ENCODE data around the gene TMEM79.

TMEM79 gene

DNA sequence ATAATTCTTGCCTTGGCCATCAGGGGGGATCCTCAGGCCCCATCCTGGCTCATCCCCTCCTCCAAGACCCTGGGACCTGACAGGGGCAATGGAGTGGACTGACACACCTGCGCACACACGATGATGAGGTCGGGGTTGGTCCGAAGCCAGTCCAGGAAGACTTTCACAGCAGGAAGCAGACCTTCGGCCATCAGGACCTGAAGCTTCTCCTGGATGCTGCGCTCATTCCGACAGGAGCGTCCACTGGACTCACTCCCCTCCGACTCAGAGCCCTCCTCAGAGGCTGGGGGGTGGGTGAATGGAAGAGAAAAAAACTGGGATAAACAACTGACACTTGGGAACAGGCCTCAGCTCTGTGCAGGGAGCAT, 20.9 kb upstream of the TMEM79 start:
- no peak for DNase-seq (ENCODE audit: low spot score)

DNA sequence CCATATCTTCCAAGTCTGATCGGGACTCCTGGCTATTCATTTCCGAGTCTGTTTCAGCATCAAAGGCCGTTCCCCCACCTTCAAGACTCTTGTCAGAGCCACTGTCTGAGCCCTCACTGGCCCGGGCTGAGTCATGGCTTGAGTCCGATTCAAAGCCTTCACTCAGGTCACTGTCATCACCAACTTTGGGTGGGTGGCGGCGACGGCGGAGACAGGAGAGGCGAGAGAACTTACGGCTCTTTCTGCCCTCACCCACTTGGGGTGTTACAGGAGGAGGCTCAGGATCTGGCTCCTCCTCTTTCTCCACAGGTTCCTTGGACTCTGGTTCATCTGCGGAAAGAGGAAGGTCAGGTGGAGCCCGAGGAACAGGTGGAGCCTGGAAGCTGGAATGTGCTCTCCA, 18.1 kb upstream of the TMEM79 start:
- no peak for DNase-seq (ENCODE audit: low spot score)

DNA sequence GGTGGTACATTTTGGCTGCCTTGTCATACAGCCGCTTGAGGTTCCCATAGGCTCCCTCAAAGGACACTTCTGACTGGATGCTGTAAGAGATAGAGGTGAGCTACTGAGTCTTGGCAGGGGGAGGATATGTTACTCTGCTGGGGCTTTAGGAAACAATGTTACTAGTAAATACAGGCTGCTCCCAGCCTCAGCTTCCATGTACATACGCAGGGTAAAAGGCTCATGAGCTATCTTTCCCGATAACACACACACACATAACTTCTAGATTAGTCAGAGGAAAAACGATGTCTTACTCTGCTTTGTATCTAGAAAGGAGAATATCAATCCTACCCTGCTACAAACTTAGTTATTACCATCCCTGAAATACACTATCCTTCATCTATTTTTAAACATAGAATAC, 15.8 kb upstream of the TMEM79 start:
- DNase-seq (ENCODE audit: low spot score), result no peak

DNA sequence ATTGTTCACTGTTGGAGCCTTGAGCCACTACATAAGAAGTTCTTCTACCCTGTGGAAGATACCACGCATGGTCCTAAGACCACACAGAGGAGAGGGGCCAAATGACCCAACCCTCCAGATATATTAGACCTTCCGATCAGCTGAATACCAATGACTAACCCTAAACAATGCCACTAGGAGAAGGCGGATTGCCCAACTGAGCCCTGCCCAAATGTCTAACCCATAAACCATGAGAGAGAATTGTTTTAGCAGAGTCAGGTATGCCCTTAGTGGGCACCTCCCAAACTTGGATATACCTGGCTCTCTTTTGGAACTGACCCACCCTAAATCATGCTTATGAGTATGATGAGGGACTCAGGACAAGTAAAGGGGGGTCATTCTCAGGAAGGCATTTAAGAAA, 13.8 kb upstream of the TMEM79 start:
- no peak for DNase-seq (ENCODE audit: low spot score)

DNA sequence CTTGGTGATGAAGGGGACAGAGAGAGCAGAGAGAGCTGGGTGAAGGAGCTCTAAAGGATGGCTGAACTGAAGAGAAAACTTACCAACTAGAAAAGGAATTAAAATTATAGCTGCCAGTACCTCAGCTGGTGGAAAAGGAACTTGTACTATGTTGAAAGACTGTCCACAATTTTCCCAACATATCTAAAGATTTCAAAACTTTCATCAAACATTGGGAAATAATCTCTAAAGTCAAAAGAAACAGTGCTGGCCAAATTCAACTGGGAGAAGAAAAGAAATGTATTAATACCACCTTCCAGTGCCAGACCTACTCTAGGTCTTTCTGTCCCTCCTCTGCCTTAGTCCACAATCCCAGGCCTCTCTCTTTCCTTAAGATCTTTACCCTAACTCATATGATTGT, 7.6 kb upstream of the TMEM79 start:
- no peak for DNase-seq (ENCODE audit: low spot score)

DNA sequence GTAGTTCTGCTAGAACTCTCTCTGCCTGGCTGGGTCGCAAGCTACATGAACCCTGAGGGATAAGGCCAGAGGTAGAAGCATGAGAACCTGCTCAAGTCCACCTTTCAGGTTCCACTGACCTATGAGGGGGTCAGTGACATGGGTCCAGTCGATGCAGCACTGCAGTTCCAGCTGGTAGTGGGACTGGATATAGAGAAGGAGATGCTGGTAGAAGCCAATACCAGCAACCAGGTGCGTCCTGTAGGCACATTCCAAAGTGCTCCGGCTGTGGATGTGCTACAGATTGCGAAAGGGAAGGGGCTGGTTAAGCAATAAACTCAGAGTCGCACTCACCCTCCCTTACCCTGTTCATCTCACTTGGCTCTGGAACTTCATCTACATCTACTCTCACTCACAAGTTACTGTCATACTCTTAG, 7.2 kb upstream of the TMEM79 start:
- DNase-seq (ENCODE audit: low spot score), result no peak

DNA sequence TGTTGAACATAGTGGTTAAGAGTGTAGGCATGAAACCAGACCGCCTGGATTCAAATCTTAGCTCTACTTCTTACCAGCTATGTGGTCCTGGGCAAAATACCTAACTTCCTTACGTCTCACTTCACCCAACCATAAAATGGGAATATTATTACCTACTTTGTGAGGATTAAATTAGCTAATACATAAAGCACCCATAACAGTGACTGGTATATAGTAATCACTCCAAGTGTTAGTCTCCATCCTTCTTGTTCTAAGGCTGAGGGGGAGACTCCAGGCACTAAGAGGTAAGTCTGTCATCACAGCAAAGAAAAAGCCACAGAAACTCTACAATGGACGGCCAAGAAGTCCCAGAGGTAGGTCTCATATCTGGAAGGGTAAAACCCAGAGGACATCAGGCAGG, 4.3 kb upstream of the TMEM79 start:
- DNase-seq (ENCODE audit: low spot score), result no peak

DNA sequence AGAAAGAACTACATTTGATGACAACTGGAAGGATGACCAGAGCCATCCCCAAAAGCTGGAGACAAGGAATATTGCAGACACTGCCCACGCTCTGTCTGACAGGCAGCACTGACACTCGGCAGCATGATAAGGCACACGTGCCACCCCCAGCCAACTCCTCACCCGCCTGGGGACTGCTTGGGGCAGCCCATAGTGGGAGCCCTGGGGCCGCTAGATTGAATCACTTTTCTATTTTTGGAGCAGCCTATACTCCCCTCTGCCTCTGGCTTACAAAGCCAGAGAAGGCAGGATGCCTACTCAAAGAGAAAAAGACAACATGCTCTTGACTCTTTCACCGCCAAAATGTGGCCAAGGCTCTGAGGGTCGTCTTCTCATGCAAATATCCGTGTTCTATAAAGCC, 2.8 kb upstream of the TMEM79 start:
- DNase-seq (ENCODE audit: low spot score), result no peak

DNA sequence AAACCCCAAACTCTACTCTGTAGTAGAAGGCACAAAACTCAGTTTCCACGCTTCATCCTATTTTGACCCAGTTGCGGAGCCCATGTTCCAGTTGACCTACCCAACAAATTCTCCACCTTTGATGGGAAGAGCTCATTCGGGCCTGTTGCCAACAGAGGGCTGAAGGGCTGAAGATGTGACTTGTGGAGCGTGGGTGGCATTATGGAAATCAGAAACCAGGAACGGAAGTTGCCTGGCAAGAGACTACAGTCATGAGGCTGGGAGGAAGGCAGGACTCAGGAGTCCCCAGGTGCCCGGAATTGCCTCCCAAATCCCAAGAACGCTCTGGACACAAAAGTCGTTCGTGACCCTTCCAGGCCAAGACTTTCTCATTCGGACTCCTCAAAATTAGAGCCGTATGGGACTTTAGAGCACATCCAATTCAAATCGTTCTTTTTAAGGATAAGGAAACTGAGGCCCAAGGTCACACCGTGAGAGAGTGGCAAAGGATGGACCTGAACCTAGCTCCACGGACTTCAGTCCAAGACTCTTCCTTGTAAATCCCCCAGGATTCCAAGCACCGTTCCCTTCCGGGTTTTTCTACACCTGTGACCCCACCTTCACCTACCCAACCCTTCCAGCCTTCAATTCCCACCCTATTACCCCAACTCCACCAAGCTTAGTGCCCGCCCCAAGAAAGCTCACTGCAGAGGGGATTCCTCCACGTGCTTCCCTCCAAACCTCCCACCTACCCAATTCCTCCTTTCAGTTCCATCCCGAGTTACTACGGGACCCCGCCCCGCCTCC, 2.2 kb upstream of the TMEM79 start:
- DNase-seq (ENCODE audit: low spot score), result peak; percentile 70

DNA sequence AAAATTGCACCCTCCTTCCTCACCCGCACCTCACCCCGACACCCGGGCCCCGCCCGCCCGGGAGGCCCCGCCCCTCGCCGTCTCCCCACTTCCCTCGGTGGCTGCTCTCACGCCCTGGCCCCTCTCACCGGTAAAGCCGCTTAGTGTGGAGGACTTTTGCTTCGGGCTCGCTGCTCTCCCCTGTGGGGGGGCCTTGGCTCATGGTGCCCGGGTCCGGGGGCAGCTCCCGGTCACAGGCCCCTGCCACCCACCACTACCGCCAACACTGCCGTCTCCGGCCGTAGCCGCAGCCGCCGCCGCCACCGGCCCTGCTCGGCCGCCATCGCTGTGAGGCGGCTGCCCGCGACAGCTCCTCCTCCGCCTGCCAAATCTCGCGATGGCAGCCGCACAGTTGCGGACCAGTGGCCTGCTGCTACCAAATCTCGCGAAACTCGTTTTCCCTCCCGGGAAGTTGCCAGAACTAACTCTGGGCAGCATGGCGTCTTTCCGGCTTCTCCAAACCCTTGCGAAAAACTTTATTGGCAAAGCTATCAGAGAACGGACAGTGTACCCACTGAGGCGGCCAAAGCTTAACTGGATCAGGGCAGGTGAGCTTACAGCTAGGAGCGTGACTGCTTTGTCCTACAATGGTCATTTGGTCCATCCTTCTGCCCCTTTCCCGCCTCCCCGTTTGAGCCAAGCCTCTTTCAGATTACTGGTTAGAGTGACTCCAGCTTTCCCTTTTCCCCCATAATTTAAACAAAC, 1.5 kb upstream of the TMEM79 start, which contains the start of gene SMG5:
Gene SMG5 (minus strand): TSS at position 347 of the 744 bp plus-strand sequence. CDS start 145 bp downstream, at position 202.
- DNase-seq (ENCODE audit: low spot score), result peak; percentile 98

DNA sequence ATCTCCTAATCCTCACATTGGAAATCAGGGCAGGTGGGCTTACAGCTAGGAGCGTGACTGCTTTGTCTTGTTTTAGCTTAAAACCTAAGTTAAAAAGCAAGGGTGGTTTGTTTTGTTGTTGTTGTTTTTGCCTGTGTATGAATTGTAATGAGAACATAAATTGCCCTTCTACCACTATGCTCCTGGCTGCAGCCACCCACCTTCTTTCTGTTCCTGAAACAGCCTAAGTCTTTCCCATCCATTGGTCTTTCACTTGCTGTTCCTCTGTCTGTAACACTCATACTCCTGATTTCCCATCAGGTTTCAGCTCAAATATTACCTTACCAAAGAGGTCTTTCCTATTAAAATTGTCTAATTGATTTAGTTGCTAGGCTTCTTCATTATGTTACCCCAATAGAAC, 604 bp upstream of the TMEM79 start:
- no peak for DNase-seq (ENCODE audit: low spot score)

DNA sequence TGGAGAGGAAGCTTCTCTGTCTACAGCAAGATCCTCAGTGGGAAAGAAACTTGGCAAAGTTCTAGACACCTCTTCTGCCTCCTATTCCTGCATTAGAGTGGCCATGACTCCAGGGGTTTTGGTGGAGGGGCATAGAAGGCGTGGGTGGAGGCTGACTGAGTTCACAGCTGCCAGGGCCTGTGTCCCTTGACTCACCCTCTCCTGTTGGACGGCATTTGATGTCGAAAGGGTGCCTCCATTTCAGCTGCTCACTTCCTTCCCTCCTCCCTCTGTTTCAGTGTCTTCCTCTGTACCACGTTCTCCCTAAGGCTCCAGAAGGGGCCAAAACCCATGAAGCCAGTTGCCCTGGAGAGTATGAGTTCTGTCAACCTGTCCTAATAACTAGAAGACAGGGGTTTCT, 632 bp downstream of the TMEM79 start:
- no peak for DNase-seq (ENCODE audit: low spot score)

DNA sequence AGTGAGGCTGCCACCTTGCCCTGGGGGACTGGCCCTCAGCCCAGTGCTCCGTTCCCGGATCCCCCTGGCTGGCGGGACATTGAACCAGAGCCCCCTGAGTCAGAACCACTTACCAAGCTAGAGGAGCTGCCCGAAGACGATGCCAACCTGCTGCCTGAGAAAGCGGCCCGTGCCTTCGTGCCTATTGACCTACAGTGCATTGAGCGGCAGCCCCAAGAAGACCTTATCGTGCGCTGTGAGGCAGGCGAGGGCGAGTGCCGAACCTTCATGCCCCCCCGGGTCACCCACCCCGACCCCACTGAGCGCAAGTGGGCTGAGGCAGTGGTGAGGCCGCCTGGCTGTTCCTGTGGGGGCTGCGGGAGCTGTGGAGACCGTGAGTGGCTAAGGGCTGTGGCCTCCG, 1.3 kb downstream of the TMEM79 start:
- no peak for DNase-seq (ENCODE audit: low spot score)

DNA sequence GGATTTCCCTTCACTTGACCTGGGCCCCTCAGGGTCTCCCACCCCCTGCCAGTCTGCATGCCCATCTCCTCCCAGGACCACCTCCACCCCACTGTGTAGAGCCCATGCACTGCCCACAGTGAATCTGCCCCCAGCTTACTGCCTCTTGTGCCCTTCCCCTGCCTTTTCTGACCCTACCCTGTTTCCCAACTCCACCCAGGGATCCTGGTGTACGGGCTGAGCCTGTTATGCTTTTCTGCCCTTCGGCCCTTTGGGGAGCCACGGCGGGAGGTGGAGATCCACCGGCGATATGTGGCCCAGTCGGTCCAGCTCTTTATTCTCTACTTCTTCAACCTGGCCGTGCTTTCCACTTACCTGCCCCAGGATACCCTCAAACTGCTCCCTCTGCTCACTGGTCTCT, 1.9 kb downstream of the TMEM79 start:
- DNase-seq (ENCODE audit: low spot score), result no peak

DNA sequence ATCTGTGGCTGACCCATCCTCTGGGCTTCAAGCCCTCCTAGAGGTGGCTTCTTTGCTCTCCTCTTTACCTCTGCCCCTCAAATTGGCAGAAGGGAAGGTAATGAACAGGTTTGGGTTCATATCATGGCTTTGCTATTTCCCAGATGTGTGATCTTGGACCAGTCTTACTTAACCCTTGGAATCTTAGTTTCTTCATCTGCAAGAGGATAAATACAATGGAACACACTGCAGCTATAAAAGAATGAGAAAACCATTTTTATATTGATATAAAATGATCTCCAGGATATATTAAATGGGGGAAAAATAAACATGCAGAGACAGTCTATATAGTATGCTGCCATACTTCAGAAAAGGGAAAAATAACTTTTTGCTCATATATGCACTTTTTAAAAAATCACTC, 5.7 kb downstream of the TMEM79 start:
- DNase-seq (ENCODE audit: low spot score), result no peak

DNA sequence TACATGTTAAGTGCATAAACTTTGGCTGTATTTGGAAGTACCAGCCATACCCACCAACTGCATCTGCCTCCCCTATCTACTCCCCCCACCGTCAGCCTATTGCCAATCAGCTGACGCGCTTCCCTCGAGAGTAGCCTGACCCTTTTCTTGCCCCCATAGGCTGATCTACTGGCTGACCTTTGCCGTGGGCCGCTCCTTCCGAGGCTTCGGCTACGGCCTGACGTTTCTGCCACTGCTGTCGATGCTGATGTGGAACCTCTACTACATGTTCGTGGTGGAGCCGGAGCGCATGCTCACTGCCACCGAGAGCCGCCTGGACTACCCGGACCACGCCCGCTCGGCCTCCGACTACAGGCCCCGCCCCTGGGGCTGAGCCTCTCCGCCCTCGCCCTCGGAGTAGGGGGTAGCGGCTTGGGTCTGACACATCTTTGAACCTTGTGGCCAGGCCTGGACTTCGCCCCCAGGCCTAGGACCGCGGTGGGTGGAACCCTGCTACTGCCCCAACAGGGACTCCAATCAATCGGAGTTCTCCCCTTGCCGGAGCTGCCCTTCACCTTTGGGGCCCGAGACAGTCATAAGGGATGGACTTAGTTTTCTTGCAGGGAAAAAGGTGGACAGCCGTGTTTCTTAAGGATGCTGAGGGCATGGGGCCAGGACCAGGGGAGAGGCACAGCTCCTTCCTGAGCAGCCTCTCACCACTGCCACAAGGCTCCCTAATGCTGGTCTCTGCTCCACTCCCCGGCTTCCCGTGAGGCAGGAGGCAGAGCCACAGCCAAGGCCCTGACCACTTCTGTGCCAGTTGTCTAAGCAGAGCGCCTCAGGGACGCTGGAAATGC, 7.3 kb downstream of the TMEM79 start:
- no peak for DNase-seq (ENCODE audit: low spot score)

DNA sequence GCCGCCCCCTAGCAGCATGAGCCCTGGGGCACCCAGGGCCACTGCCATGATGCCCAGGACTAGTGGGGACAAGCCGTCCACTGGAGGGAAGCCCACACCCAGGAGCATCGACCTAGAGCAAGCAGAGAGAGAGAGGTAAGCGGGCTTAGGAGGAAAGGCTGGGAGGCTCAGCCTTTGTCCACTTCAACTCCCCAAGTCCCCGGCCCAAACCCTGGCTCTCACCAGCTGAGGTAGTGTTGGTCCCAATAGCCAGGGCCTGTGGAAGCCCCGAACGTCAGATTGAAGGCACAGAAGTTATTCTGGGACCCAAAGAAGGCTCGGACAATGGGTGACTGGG, 8.9 kb downstream of the TMEM79 start:
- DNase-seq (ENCODE audit: low spot score), result no peak

DNA sequence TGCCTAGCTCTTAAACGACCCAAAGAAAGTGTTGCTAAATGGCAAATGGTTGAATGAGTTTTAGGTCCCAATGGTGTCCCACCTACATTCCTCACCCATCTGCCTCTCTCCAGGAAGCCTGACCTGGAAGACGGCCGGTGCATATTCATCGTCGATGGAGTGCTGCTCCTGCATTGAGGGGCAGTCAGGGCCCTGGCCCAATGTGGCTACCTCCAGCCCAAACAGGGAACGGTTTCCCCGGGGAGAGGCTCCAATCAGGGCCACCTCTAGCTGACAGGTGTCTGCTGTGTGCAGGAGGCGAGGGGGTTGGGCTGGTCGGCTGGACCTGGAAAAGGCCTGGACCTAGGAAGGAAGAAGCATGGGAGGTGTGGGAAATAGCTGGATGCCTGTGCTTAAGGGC, 9.8 kb downstream of the TMEM79 start:
- no peak for DNase-seq (ENCODE audit: low spot score)

DNA sequence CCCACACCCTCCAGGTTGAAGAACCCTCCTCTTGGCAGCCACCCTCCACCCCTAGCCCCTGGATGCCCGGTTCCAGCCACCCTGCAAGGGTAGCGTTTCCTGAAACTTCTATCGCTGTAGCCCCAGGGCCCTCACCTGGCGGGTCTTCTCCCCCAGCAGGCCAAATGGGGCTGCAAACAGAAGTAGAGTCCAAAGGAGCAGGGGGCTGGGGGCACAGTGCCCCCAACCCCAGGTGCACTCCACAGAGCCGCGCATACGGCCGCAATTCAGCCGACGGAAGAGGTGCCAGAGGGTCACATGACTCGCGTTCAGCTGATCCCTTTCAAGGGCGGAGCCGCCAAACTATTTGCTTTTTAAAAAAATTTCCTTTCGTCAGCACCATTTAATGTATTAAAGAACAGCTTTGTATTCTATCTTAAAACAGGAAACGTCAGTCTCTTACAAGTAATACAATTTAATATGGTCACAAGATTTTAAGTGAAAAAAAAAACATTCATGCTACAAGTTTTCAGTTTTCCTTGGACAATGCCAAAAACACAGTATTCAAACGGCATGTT, 11.3 kb downstream of the TMEM79 start, which contains the start of gene GLMP:
Gene GLMP (minus strand): TSS at position 289 of the 557 bp plus-strand sequence. CDS start 34 bp downstream, at position 255.
- DNase-seq (ENCODE audit: low spot score), result peak; percentile 72

DNA sequence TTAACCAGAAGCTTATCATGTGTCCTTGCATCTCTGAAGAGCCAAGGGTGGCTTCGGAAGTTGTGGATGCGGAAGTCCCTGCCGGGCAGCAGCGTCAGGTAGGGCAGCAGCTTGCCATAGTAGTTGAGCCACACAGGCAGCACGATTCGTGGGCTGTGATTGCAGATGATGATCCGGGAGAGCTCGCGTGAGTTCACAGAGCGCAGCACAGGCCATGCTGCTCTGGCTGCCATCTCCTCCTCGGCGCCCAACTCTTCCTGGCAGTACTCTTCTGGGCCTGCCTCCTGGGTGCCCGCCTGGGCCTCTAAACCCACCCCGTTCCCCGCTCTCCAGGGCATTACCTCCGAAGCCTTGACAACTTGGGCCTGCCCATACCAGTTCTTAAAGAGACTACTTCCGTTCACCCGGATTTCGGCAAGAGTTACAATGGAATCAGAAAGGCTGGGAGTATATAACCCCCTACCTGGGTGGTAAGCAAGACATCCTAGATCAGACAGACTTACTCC, 14.8 kb downstream of the TMEM79 start, which contains the start of gene VHLL:
Gene VHLL (minus strand): TSS at position 456 of the 506 bp plus-strand sequence. CDS start 118 bp downstream, at position 338.
- no peak for DNase-seq (ENCODE audit: low spot score)

DNA sequence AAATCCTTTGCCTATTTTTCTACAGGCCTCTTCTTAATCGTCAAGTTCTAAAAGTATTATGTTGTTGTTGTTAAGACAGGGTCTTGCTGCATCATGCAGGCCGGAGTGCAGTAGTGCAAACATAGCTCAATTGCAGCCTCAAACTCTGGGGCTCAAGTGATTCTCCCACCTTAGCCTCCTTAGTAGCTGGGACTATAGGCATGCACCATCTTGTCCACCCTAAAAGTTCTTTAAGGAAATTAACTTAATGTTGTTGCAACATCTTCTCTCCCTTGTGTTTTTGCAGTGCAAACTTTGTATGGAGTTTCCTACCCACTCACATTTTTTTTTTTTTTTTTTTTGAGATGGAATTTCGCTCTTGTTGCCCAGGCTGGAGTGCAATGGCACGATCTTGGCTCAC, 19.1 kb downstream of the TMEM79 start:
- no peak for DNase-seq (ENCODE audit: low spot score)

DNA sequence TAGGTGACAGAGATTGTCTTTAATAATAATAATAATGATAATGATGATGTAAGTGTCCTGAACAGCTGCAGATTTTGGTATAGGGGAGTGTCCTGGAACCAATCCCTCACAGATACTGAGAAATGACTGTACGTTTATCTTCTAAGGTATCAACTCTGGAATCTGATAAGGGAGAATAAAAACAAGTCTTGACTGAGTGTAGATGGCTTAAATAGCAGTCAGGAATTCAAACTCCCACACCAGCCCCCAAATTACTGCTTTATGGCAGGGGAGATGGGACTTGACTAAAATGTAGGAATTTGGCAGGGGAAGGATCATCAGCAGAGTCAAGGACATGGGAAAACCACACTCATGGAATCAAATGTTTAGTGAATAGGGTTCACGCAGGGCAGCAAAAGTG, 21.1 kb downstream of the TMEM79 start:
- DNase-seq (ENCODE audit: low spot score), result no peak
